Brain microvascular endothelial cell (primary cell): ENCODE results near the gene HAUS7.

ENCODE experiments used
- DNase-seq: peaks from one replicate; pipeline ENCODE4 v3.0.0-alpha.2; 2020
- H3K27ac ChIP-seq: fragments of 250-450 bp; sonication (Bioruptor Pico); 2 replicates; pipeline ENCODE4 v1.5.1; 2020; ENCODE audit warnings: mild to moderate bottlenecking, moderate library complexity
- H3K27me3 ChIP-seq: fragments of 250-450 bp; sonication (Bioruptor Pico); replicated peaks from 2 replicates; pipeline ENCODE4 v1.5.1; 2020; ENCODE audit warnings: mild to moderate bottlenecking
- H3K36me3 ChIP-seq: fragments of 250-450 bp; sonication (Bioruptor Pico); replicated peaks from 2 replicates; pipeline ENCODE4 v1.5.1; 2020; ENCODE audit warnings: mild to moderate bottlenecking
- H3K4me3 ChIP-seq: 2 replicates; pipeline ENCODE4 v1.5.1; 2011; ENCODE audit warnings: low read depth, mild to moderate bottlenecking, control low read depth, low read length, moderate library complexity
- CTCF ChIP-seq: IDR thresholded peaks from 2 replicates; pipeline ENCODE4 v1.5.1; 2011; ENCODE audit warnings: low read depth, mild to moderate bottlenecking, moderate library complexity, low read length, control low read depth, inconsistent platforms; ENCODE audit errors: missing control alignments
- in situ Hi-C: cut with HindIII; loops from 2 replicates; pipeline ENCODE4 v1.10.0; 2017; ENCODE audit warnings: low sequenced_read_pairs, low pct_ligation_motif_present

HAUS7 gene

GRCh38 chrX:153410373-153410772 lies 60.0 kb downstream of the HAUS7 start:
- Histone ChIP-seq H3K4me3 (no peak overlapping the region), H3K27me3 (peaks cover 3% of the 10 kb centered on the region), H3K36me3 (no peaks in the 10 kb centered on the region), H3K27ac (no peak overlapping the region)
- TF ChIP-seq CTCF = no peak
- DNase-seq = no peak
- in situ Hi-C loops = no loop called here

- Histone ChIP-seq H3K4me3 (no peak overlapping the region), H3K27me3 (peaks cover 3% of the 10 kb centered on the region), H3K27ac (no peak overlapping the region), H3K36me3 (no peaks in the 10 kb centered on the region)
- no peak for TF ChIP-seq CTCF
- DNase-seq = no peak
- in situ Hi-C loops = no loop called here
These were observed 60.8 kb downstream of the HAUS7 start for GRCh38 chrX:153409414-153410101.

- no peak for DNase-seq
- in situ Hi-C loops = no loop called here
- H3K4me3 ChIP-seq = no peak overlapping the region
- H3K27me3 ChIP-seq = peaks cover 3% of the 10 kb centered on the region
- TF ChIP-seq CTCF = no peak
- no peaks in the 10 kb centered on the region for H3K36me3 ChIP-seq
- no peak overlapping the region for H3K27ac ChIP-seq
These were observed 61.5 kb downstream of the HAUS7 start for GRCh38 chrX:153408871-153409351.

- no peak overlapping the region for H3K27ac ChIP-seq
- no peaks in the 10 kb centered on the region for H3K36me3 ChIP-seq
- H3K27me3 ChIP-seq = peaks cover 3% of the 10 kb centered on the region
- DNase-seq = no peak
- no peak for TF ChIP-seq CTCF
- in situ Hi-C loops = no loop called here
- H3K4me3 ChIP-seq = no peak overlapping the region
These were observed 62.1 kb downstream of the HAUS7 start for GRCh38 chrX:153408221-153408721.

GRCh38 chrX:153407736-153408135 lies 62.6 kb downstream of the HAUS7 start:
- DNase-seq = no peak
- H3K27me3 ChIP-seq = peaks cover 3% of the 10 kb centered on the region
- H3K36me3 ChIP-seq = no peaks in the 10 kb centered on the region
- H3K4me3 ChIP-seq = no peak overlapping the region
- no peak overlapping the region for H3K27ac ChIP-seq
- no peak for TF ChIP-seq CTCF
- in situ Hi-C loops = no loop called here

GRCh38 chrX:153406903-153407302 lies 63.5 kb downstream of the HAUS7 start:
- no peaks in the 10 kb centered on the region for H3K36me3 ChIP-seq
- TF ChIP-seq CTCF = no peak
- H3K4me3 ChIP-seq = no peak overlapping the region
- H3K27me3 ChIP-seq = peaks cover 1% of the 10 kb centered on the region
- no peak overlapping the region for H3K27ac ChIP-seq
- no peak for DNase-seq
- in situ Hi-C loops = no loop called here
